ENCODE measurements around the gene SLC18A2. TPM values are rescaled to one million over a fixed set of nuclear protein-coding genes. Genes with fewer than 3 reads are reported as not detected.
"Not testable (repeated sequence)": the region's sequence is repeated elsewhere in the genome, so short reads cannot be mapped to it uniquely, and the experiment has no call there.

The SLC18A2 gene
- total RNA-seq, 1 donor from 2014 or later, result 0.16 TPM

- DNase-seq (ENCODE audit: missing footprints) (no peak), ATAC-seq (no peak)
Observed at GRCh38 chr10:117226813-117227451, 14.0 kb upstream of the SLC18A2 start.

DNA sequence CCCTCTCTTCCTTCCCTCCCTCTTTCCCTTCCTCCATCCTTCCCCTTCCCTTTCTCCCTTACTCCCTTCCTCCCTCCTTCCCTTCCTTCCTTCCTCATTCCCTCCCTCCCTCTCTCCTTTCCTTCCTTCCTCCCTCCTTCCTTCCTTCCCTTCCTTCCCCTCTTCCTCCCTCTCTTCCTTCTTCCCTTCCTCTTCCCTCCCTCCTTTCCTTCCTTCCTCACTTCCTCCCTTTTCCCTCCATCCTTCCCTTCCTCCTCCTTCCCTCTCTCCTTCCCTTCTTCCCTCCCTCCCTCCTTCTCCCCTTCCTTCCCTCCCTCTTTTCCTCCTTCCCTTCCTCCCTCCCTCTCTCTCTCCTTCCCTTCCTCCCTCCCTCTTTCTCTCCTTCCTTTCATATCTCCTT is 12.7 kb upstream of the SLC18A2 start:
- DNase-seq (ENCODE audit: missing footprints), result no peak
- intact Hi-C loops (cut with DNase I), result no loop called here
- ATAC-seq, result no peak

More at GRCh38 chr10:117226813-117227451, 14.0 kb upstream of the SLC18A2 start:
- intact Hi-C loops (cut with DNase I), result no loop called here

- ATAC-seq; DNase-seq (ENCODE audit: missing footprints); intact Hi-C loops (cut with DNase I): not testable (repeated sequence)
Observed at GRCh38 chr10:117230107-117230506, 10.8 kb upstream of the SLC18A2 start.

DNA sequence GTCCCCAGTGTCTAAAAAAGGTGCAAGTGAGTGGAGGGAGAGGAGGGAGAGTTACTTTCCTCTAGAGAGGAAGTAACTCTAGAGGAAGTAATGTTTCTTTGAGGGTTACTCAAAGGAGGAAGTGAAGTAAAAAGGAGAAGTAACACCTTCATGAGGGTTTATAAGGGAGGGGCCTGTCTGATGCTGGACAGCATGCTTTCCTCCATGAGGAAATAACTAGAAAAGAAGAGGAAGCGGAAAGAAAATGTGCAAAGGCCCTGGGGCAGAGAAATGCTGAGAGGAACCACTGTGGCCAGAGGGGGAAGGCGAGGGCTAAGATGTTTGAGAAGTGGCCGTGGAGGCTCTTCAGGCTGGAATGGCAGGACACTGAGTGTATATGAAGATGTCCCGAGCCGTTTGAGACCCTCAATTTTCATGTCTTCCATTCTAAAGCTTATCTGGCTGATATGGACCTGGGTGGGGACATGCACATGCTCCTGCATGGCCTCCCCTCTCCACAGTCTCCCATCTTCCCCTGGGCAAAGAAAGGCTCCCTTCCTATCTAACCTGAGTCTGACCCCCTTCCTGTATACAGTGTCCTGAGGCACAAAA is 3.4 kb upstream of the SLC18A2 start:
- intact Hi-C loops (cut with DNase I), result no loop called here
- ATAC-seq (no peak), DNase-seq (ENCODE audit: missing footprints) (no peak)

GRCh38 chr10:117239051-117239450 is 1.9 kb upstream of the SLC18A2 start:
- DNase-seq (ENCODE audit: missing footprints) (no peak), ATAC-seq (no peak)
- intact Hi-C loops (cut with DNase I), result no loop called here

- intact Hi-C loops (cut with DNase I), result no loop called here
- ATAC-seq (no peak), DNase-seq (ENCODE audit: missing footprints) (no peak)
Observed at GRCh38 chr10:117239721-117240620, 943 bp upstream of the SLC18A2 start.

DNA sequence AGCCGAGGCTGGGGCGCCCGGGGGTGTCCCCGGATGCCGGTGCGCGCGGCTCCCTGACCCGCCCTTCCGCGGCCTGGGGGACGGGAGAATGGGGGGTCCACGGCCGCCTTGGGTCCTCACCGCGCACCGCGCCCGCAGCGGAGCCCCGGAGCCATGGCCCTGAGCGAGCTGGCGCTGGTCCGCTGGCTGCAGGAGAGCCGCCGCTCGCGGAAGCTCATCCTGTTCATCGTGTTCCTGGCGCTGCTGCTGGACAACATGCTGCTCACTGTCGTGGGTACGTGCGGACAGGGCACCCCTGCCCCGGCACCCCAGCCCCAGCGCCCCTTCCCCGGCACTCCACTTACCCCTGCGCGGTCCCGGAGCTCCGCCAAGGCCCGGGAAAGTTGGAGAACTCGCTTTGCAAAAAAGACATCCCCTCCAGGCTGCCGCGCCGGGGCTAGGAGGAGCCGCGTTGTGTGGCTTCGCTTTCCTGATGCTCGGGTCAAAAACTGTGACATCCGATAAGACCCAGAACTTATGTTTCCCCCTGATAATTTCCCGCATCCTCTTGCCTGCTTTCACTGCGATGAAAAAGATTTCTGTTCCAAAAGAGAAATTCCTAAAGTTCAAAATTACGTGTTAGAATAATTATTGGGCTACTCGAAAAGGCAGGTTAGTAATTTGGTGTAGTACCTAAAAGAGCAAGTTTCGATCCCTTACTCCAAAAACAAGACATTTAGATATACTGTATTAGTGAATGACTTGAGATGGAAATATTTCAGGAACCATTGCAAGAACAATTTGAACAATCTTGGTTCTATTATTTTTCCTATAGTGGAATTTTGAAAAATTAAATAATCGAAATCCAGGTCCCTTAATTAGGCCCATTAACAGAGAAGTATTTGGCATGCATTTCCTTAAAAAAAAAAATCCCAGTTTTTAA is 888 bp downstream of the SLC18A2 start:
- no peak for DNase-seq (ENCODE audit: missing footprints)
- no peak for ATAC-seq
- intact Hi-C loops (cut with DNase I), result no loop called here

GRCh38 chr10:117242463-117242832 is 1.5 kb downstream of the SLC18A2 start:
- intact Hi-C loops (cut with DNase I), result no loop called here
- no peak for ATAC-seq
- no peak for DNase-seq (ENCODE audit: missing footprints)

DNA sequence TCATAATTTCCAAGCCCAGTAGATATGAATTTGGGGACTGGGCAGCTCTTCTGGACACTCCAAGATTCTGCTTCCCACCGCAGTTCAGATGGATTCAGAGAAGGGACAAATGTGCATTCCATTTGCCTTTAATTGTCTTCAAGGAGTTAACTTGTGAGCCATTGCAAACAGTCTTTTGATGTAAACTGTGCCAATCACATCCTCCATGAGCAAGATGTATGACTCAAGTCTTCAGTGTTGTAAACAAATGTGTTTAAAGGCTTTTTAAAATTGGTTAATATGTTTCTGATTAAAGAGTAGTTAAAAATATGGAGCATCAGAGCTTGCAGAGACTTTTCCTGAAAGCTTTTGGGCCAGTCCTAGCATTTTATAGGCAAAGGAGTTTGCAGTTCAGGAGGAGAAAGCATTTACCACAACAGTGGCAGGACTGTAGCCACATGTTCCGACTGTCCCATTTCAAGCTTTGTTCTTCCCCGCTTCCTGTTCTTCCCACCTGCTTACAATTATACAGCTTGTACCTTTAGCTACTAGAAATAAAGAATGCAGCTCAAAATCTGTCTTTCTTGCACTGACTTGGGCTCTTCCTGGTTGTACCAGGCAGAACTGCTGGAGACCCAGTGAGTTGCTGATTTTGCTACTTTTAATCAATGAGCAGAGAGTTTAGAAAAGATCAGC is 6.2 kb downstream of the SLC18A2 start:
- DNase-seq (ENCODE audit: missing footprints), result no peak
- no peak for ATAC-seq
- intact Hi-C loops (cut with DNase I), result no loop called here

- intact Hi-C loops (cut with DNase I), result no loop called here
- DNase-seq (ENCODE audit: missing footprints) (no peak), ATAC-seq (no peak)
Observed at GRCh38 chr10:117248750-117249465, 8.0 kb downstream of the SLC18A2 start.

GRCh38 chr10:117249493-117250093 is 8.7 kb downstream of the SLC18A2 start:
- intact Hi-C loops (cut with DNase I), result no loop called here
- DNase-seq (ENCODE audit: missing footprints) (no peak), ATAC-seq (no peak)

- intact Hi-C loops (cut with DNase I), result no loop called here
- ATAC-seq (no peak), DNase-seq (ENCODE audit: missing footprints) (no peak)
Observed at GRCh38 chr10:117250411-117250810, 9.5 kb downstream of the SLC18A2 start.

DNA sequence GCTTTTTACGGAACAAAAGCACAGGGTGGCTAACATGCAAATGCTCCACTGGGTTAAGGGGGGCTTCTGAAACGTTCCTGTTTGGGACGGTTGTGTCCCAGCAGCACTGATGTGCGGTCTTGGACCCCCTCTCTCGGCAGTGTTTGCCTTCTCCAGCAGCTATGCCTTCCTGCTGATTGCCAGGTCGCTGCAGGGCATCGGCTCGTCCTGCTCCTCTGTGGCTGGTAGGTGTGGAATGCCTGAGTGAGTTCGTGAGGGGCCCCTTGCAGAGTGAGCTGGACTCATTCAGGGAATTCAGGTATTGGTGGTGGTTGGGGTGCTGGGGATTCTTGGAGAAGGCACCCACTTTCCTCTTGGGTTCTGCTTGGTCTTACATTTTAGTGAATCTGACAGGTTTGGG is 13.0 kb downstream of the SLC18A2 start:
- intact Hi-C loops (cut with DNase I), result no loop called here
- DNase-seq (ENCODE audit: missing footprints), result no peak
- no peak for ATAC-seq

DNA sequence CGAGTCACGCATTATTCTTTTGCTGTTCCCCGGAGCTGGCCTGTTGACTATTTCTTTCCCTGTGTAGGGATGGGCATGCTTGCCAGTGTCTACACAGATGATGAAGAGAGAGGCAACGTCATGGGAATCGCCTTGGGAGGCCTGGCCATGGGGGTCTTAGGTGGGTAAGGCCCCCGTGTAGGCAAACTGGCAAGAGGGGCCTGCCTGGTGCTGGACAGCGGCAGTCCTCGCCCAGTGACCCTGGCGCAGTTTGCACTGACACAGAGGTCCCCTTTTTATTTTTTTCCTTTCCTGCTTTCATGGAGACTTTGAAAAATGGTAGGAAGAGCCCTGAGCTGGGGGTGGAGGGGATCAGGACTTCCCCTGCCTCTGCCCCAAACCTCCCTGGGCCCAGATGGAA is 13.4 kb downstream of the SLC18A2 start:
- DNase-seq (ENCODE audit: missing footprints), result no peak
- intact Hi-C loops (cut with DNase I), result no loop called here
- ATAC-seq, result no peak

DNA sequence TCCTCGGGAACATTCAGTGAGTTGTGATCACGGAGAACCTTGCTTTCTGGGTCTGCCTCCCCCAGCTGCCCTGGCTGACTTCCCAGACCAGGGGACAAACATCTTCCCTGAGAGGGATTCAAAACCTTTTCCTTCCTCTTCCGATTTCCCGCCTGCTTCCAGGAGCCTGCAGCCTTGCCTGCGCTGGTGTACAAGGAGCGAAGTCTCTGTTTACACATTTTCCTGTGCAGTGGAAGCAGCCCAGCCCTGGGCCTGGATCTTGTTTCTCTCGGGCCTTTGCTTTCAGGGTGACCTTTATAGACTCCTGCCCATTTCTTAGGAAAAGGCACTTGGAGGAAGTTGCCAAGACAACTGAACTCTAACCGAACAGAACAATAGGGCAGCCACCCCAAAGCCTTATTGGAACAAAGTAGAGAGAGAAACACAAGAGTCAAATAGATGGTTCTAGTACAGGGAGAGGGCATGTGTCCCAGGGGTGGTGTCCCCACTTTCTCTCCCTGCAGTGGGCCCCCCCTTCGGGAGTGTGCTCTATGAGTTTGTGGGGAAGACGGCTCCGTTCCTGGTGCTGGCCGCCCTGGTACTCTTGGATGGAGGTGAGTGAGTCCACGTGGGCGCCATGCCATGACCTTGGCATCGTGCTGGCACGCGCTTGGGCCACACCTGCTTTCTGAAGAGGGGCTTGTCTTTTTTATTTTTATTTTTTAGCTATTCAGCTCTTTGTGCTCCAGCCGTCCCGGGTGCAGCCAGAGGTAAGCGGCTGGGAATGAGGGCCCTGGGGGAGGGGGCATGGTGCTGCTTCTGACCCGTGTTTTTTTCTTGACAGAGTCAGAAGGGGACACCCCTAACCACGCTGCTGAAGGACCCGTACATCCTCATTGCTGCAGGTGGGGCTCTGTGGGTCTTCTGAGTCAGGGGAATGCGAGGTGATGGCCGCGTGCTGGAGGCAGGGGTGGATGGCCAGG is 14.1 kb downstream of the SLC18A2 start:
- DNase-seq (ENCODE audit: missing footprints) (no peak), ATAC-seq (no peak)
- intact Hi-C loops (cut with DNase I), result no loop called here

- ATAC-seq, result no peak
- DNase-seq (ENCODE audit: missing footprints), result no peak
- intact Hi-C loops (cut with DNase I), result no loop called here
Observed at GRCh38 chr10:117255835-117256460, 15.0 kb downstream of the SLC18A2 start.
